ENCODE measurements around the gene BATF3.

Gene BATF3

GRCh38 chr1:212702672-212703071 is 3.0 kb upstream of the BATF3 start:
- no peak for DNase-seq

GRCh38 chr1:212701910-212702309 is 2.3 kb upstream of the BATF3 start:
- no peak for DNase-seq

- DNase-seq: no peak
Measured at GRCh38 chr1:212700892-212701819, 1.5 kb upstream of the BATF3 start.

GRCh38 chr1:212700223-212700891 is 717 bp upstream of the BATF3 start:
- no peak for DNase-seq

- DNase-seq: no peak
Measured at GRCh38 chr1:212699104-212699624, 476 bp downstream of the BATF3 start.

- no peak for DNase-seq
Measured at GRCh38 chr1:212698467-212699103, 1.1 kb downstream of the BATF3 start.

GRCh38 chr1:212696721-212697331 is 2.8 kb downstream of the BATF3 start:
- DNase-seq: no peak

GRCh38 chr1:212692774-212693644 is 6.6 kb downstream of the BATF3 start:
- DNase-seq: no peak

- DNase-seq: no peak
Measured at GRCh38 chr1:212691561-212692071, 8.0 kb downstream of the BATF3 start.

- DNase-seq: no peak
Measured at GRCh38 chr1:212690816-212691403, 8.7 kb downstream of the BATF3 start.

GRCh38 chr1:212689758-212690529 is 9.7 kb downstream of the BATF3 start:
- DNase-seq: no peak

GRCh38 chr1:212689196-212689725 is 10.4 kb downstream of the BATF3 start:
- DNase-seq: no peak

GRCh38 chr1:212688341-212689047 is 11.1 kb downstream of the BATF3 start:
- no peak for DNase-seq

GRCh38 chr1:212687811-212688210 is 11.8 kb downstream of the BATF3 start:
- no peak for DNase-seq

GRCh38 chr1:212686591-212686990 is 13.0 kb downstream of the BATF3 start:
- no peak for DNase-seq

- no peak for DNase-seq
Measured at GRCh38 chr1:212686069-212686468, 13.6 kb downstream of the BATF3 start.

- no peak for DNase-seq
Measured at GRCh38 chr1:212685429-212685828, 14.2 kb downstream of the BATF3 start.

- no peak for DNase-seq
Measured at GRCh38 chr1:212684521-212685090, 15.0 kb downstream of the BATF3 start.

- no peak for DNase-seq
Measured at GRCh38 chr1:212684076-212684475, 15.6 kb downstream of the BATF3 start.

Data from NCI-H524 treated with DMSO at 0.1 percent for 48 hours (cell line).